ENCODE measurements around the gene DCBLD2. TPM values are rescaled to one million over a fixed set of nuclear protein-coding genes. Genes with fewer than 3 reads are reported as not detected.

DCBLD2 gene
- total RNA-seq, 1 donor = 370 TPM

DNA sequence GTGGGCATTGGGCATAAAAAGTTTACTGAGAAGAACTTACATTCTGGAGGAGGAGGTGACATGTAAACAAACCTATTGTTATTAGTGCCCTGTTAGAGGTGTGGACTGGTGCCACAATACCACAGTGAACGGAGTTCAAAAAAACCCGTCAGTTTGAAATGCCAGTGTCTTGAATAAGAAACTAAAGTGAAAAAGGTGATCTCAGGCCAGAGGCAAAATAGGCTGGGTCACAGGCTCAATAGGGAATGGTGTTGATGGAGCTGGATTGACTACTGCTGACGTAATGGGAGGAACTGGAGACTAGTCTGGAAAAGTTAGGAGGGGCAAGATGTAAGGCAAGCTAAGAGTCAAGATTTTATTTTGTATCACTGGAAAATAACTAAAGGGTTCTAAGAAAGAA, 1.6 kb upstream of the DCBLD2 start:
- no peak for DNase-seq (ENCODE audit: low read depth)
- TF ChIP-seq, protein P1, sequence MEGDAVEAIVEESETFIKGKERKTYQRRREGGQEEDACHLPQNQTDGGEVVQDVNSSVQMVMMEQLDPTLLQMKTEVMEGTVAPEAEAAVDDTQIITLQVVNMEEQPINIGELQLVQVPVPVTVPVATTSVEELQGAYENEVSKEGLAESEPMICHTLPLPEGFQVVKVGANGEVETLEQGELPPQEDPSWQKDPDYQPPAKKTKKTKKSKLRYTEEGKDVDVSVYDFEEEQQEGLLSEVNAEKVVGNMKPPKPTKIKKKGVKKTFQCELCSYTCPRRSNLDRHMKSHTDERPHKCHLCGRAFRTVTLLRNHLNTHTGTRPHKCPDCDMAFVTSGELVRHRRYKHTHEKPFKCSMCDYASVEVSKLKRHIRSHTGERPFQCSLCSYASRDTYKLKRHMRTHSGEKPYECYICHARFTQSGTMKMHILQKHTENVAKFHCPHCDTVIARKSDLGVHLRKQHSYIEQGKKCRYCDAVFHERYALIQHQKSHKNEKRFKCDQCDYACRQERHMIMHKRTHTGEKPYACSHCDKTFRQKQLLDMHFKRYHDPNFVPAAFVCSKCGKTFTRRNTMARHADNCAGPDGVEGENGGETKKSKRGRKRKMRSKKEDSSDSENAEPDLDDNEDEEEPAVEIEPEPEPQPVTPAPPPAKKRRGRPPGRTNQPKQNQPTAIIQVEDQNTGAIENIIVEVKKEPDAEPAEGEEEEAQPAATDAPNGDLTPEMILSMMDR (IDR thresholded peaks at IDR 0.05; ENCODE audit: insufficient read depth, low read length) = no peak
- H3K4me3 ChIP-seq (ENCODE audit: low read depth, low read length) = no peak overlapping the region

DNA sequence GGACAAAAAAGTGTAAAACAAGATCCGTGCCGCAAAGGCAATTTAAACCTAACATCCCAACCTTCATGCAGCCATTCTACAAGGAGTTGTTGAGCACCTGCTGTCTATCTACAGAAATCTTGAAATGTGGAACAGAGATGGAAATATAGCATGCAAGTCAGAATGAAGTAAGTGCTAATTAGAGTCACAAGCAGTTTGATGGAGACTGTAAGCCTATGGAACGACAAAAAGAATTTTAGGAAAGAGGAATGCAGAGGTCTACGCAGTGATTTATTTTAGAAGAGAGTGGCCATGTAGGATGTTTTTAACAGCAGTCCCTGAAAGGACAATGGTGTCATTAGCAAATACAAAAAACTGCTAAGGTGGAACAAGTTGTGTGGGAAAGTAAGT, 851 bp upstream of the DCBLD2 start:
- TF ChIP-seq, protein P1 (IDR thresholded peaks at IDR 0.05; ENCODE audit: insufficient read depth, low read length) = no peak
- peak overlapping the region; percentile 69 for H3K4me3 ChIP-seq (ENCODE audit: low read depth, low read length)
- no peak for DNase-seq (ENCODE audit: low read depth)

DNA sequence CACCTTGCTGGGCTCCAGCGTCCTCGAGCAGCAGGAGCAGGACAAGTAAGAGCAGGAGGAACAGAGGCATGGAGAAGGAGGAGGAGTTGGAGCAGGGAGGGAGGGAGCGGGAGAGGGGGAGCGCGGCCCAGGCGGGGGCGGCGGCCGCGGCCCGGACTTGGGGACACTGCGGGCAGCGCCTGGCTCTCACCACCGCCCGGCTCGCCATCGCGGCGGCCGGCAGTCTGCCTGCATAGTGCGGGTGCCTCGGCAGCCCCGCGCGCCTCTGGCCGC, 440 bp downstream of the DCBLD2 start:
- DNase-seq (ENCODE audit: low read depth) = peak; percentile 41
- TF ChIP-seq, protein P1 (IDR thresholded peaks at IDR 0.05; ENCODE audit: insufficient read depth, low read length) = no peak
- H3K4me3 ChIP-seq (ENCODE audit: low read depth, low read length) = peak overlapping the region; percentile 92

DNA sequence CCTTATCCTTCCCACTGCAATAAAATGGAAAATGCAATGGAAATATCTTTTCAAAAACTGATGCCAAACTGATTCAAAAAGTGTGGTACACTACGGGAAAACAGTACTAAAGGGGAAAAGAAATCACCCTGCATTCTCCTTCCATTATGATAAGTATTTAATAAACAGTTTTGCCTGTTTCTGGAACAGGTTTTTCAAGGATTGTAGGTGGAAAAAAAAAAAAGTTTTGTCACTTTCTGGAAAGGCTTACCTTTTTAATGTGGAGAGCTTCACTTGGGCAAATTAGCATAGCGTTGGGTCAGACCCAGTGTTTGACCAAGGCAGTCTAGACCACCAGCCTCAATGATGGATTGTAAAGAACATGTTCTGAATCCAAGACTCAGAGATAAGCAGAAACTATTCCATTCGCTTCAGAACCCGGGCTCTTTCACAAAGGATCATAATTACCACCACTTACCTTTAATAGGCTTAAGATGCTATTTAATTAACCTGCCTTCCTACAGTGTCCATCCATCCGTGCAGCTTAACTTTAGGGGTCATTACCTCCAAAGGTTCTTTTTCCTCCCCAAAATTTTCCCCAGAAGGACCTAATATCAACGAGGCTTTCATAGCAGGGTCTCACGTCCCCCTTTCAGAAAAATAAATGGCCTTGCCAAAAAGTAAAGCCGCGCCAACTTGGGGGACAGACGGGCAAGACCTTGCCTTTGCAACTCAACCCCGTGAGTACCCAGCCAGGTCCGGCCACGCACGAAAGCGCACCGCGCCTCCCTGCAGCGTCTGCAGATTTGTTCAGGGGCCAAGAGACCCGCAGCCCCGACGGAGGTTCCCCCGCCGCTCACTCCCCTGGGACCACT, 1.0 kb downstream of the DCBLD2 start:
- TF ChIP-seq, protein P1 (IDR thresholded peaks at IDR 0.05; ENCODE audit: insufficient read depth, low read length) = no peak
- peak overlapping the region; percentile 92 for H3K4me3 ChIP-seq (ENCODE audit: low read depth, low read length)
- no peak for DNase-seq (ENCODE audit: low read depth)

DNA sequence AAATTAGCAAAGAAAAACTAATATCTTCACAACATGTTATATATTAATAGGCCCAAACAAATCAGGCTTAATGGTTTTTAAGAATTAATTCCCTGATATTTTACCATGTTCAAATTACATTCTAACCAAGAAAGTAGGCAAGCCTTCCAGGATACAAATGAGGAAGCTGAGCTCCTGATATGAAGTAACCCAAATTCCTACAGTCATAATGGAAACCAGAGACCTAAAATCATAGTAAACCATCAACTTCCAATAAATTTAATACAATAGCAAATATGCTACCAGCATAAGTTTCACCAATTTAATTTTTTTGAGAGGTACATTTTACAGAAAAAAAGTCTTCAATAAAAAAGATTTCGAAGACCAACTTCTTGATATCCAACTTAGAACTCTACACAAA, 3.8 kb downstream of the DCBLD2 start:
- DNase-seq (ENCODE audit: low read depth) = peak; percentile 45
- TF ChIP-seq, protein P1 (IDR thresholded peaks at IDR 0.05; ENCODE audit: insufficient read depth, low read length) = no peak
- H3K4me3 ChIP-seq (ENCODE audit: low read depth, low read length) = peak overlapping the region; percentile 92

DNA sequence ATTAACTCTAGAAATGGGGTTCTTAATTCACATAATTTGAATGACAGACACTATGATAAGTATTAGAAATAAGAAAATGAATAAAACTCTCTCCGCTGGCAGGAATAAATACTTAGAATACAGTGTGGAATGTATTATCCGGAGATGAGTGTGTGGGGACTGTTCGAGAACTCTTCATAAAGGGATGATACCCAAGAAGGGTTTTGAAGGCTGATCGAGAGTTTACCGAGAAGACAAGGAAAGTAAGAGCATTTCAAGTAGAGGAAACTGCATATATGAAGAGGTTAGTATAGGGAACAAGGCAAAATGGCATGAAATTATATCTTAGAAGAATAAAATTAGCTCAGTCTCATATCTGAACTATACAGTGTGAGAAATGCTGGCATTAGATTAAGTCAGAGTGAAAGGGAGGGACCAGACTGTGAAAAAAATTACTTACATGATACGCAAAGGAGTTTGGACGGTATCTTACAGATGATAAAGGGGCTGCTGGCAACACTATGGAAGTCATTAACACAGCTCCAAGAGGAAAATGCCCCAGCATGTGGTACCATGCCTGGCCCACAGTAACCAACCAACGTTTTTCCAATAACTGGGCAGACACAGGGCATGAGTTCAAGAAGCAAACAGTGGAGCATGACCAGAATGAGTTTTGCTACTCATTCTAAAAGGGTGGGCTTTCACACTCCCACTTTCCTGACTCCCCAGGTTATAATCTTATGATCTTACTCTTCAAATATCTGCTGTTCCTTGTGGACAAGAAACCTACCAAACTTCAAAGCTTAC, 6.5 kb downstream of the DCBLD2 start:
- no peak for DNase-seq (ENCODE audit: low read depth)
- TF ChIP-seq, protein P1 (IDR thresholded peaks at IDR 0.05; ENCODE audit: insufficient read depth, low read length) = no peak
- no peak overlapping the region for H3K4me3 ChIP-seq (ENCODE audit: low read depth, low read length)

Measured in fibroblast of the aortic adventitia (primary cell).